ENCODE measurements around the gene VIPR2.
"Not testable (repeated sequence)": the region's sequence is repeated elsewhere in the genome, so short reads cannot be mapped to it uniquely, and the experiment has no call there.

The VIPR2 gene

GRCh38 chr7:159163703-159164301 is 19.1 kb upstream of the VIPR2 start:
- not testable (repeated sequence) for H4K8ac ChIP-seq (ENCODE audit: low read depth, low read length); H2AK5ac ChIP-seq (ENCODE audit: low read depth, low read length); H2BK5ac ChIP-seq (ENCODE audit: low read length); H3K4me2 ChIP-seq (ENCODE audit: insufficient read depth, low read length, poor library complexity, severe bottlenecking); H2BK120ac ChIP-seq (ENCODE audit: low read depth, low read length); H2AFZ ChIP-seq (ENCODE audit: low read length); H3K27ac ChIP-seq (replicated peaks; ENCODE audit: low read length); H3K9me3 ChIP-seq (replicated peaks in 1 of 2; ENCODE audit: control insufficient read depth in 2 of 2, insufficient read depth in 1 of 2, low read depth in 1 of 2, low read length in 2 of 2); H3K27me3 ChIP-seq (ENCODE audit: control insufficient read depth in 3 of 3, insufficient read depth in 3 of 3, low read depth in 1 of 3, low read length in 3 of 3); H3K9ac ChIP-seq (ENCODE audit: low read depth, low read length, poor library complexity); DNase-seq (ENCODE audit: low spot score); H3K4me1 ChIP-seq (ENCODE audit: control insufficient read depth in 2 of 2, insufficient read depth in 1 of 2, low read depth in 1 of 2, low read length in 2 of 2); H3K18ac ChIP-seq (ENCODE audit: low read length); H3K4me3 ChIP-seq (ENCODE audit: low read length in 2 of 2); H3K4ac ChIP-seq (ENCODE audit: low read length); H4K91ac ChIP-seq (ENCODE audit: low read depth, low read length, poor library complexity); H3K14ac ChIP-seq (ENCODE audit: low read length); H3K36me3 ChIP-seq (replicated peaks in 1 of 2; ENCODE audit: control insufficient read depth in 2 of 2, insufficient read depth in 2 of 2, low read length in 2 of 2); H2BK15ac ChIP-seq (ENCODE audit: low read length); H3K23ac ChIP-seq (ENCODE audit: low read depth, low read length, poor library complexity); H2BK12ac ChIP-seq (ENCODE audit: low read length); H3K79me1 ChIP-seq (ENCODE audit: low read depth, low read length)
- no CpG with 5 or more reads among the region's 11 CpGs for WGBS, 2 donors (ENCODE audit: extremely low coverage in 2 of 2, insufficient read length in 2 of 2, insufficient replicate concordance in 1 of 2)

DNA sequence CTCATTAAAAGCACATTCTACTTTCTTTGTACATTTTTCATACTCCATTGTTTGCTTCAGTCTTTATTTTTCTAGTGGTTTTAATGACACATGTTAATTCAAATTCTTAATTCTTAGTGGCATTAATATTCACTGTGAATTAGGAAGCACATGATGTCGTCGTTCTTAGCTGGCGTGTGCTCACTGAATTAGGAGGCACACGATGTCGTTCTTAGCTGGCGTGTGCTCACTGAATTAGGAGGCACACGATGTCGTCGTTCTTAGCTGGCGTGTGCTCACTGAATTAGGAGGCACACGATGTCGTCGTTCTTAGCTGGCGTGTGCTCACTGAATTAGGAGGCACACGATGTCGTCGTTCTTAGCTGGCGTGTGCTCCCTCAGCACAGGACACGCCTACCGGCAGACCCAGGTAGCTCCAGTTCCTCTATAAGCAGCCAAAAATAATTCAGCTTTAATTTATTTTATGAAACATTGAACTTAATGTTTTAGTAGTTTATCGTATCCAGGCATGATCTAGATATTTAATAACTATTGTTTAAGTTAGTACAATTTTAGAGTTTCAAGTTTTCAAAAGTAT is 17.5 kb upstream of the VIPR2 start:
- H2AFZ ChIP-seq (ENCODE audit: low read length); H3K79me1 ChIP-seq (ENCODE audit: low read depth, low read length); H3K27me3 ChIP-seq (ENCODE audit: control insufficient read depth in 3 of 3, insufficient read depth in 3 of 3, low read depth in 1 of 3, low read length in 3 of 3); H3K4me1 ChIP-seq (ENCODE audit: control insufficient read depth in 2 of 2, insufficient read depth in 1 of 2, low read depth in 1 of 2, low read length in 2 of 2); H2BK5ac ChIP-seq (ENCODE audit: low read length); H4K91ac ChIP-seq (ENCODE audit: low read depth, low read length, poor library complexity); H2BK12ac ChIP-seq (ENCODE audit: low read length); H3K27ac ChIP-seq (replicated peaks; ENCODE audit: low read length); H2BK120ac ChIP-seq (ENCODE audit: low read depth, low read length); H2AK5ac ChIP-seq (ENCODE audit: low read depth, low read length); H3K18ac ChIP-seq (ENCODE audit: low read length); H3K9me3 ChIP-seq (replicated peaks in 1 of 2; ENCODE audit: control insufficient read depth in 2 of 2, insufficient read depth in 1 of 2, low read depth in 1 of 2, low read length in 2 of 2); H3K4me2 ChIP-seq (ENCODE audit: insufficient read depth, low read length, poor library complexity, severe bottlenecking); DNase-seq (ENCODE audit: low spot score); H4K8ac ChIP-seq (ENCODE audit: low read depth, low read length); H3K14ac ChIP-seq (ENCODE audit: low read length); H2BK15ac ChIP-seq (ENCODE audit: low read length); H3K9ac ChIP-seq (ENCODE audit: low read depth, low read length, poor library complexity); H3K4me3 ChIP-seq (ENCODE audit: low read length in 2 of 2); H3K4ac ChIP-seq (ENCODE audit: low read length); H3K36me3 ChIP-seq (replicated peaks in 1 of 2; ENCODE audit: control insufficient read depth in 2 of 2, insufficient read depth in 2 of 2, low read length in 2 of 2); H3K23ac ChIP-seq (ENCODE audit: low read depth, low read length, poor library complexity): not testable (repeated sequence)
- WGBS, 2 donors (ENCODE audit: extremely low coverage in 2 of 2, insufficient read length in 2 of 2, insufficient replicate concordance in 1 of 2): no CpG with 5 or more reads among the region's 21 CpGs

DNA sequence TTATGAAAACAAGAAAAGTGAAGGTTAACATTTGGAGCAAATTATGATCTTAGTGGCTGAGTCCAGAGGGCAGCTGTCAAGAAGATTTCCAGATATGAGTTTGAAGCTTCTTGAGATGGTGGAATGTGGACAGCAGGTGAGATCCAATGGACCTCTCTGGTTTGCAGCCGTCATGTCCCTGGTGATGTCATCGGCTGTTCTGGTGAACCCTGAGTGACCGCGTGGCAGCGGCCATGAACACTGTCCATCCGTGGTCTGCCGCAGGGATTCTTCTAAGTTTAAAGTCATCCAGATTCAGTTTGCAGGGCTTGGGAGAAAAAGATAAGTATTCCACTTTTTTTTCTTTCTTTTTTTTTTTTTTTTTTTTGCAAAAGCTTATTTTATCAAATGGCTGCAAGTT is 15.8 kb upstream of the VIPR2 start:
- H3K27ac ChIP-seq (replicated peaks; ENCODE audit: low read length): no peak overlapping the region
- H4K91ac ChIP-seq (ENCODE audit: low read depth, low read length, poor library complexity): no peak overlapping the region
- peak overlapping the region; percentile 73 for H3K23ac ChIP-seq (ENCODE audit: low read depth, low read length, poor library complexity)
- H2BK5ac ChIP-seq (ENCODE audit: low read length): no peak overlapping the region
- H2BK12ac ChIP-seq (ENCODE audit: low read length): no peak overlapping the region
- WGBS, 2 donors (ENCODE audit: extremely low coverage in 2 of 2, insufficient read length in 2 of 2, insufficient replicate concordance in 1 of 2): no CpG with 5 or more reads among the region's 7 CpGs
- no peak overlapping the region for H3K4me2 ChIP-seq (ENCODE audit: insufficient read depth, low read length, poor library complexity, severe bottlenecking)
- no peak overlapping the region for H3K18ac ChIP-seq (ENCODE audit: low read length)
- no peak overlapping the region for H2BK120ac ChIP-seq (ENCODE audit: low read depth, low read length)
- no peak overlapping the region for H2BK15ac ChIP-seq (ENCODE audit: low read length)
- DNase-seq (ENCODE audit: low spot score): no peak
- no peaks in the 10 kb centered on the region for H3K36me3 ChIP-seq (replicated peaks in 1 of 2; ENCODE audit: control insufficient read depth in 2 of 2, insufficient read depth in 2 of 2, low read length in 2 of 2)
- peaks cover 1% of the 10 kb centered on the region for H3K79me1 ChIP-seq (ENCODE audit: low read depth, low read length)
- no peak overlapping the region for H3K14ac ChIP-seq (ENCODE audit: low read length)
- no peak overlapping the region for H3K4me3 ChIP-seq (ENCODE audit: low read length in 2 of 2)
- H3K27me3 ChIP-seq (ENCODE audit: control insufficient read depth in 3 of 3, insufficient read depth in 3 of 3, low read depth in 1 of 3, low read length in 3 of 3): peaks cover 0 to 3% (median 0%) of the 10 kb centered on the region in 3 experiments
- H3K9ac ChIP-seq (ENCODE audit: low read depth, low read length, poor library complexity): peak overlapping the region; percentile 50
- H3K4ac ChIP-seq (ENCODE audit: low read length): no peak overlapping the region
- H4K8ac ChIP-seq (ENCODE audit: low read depth, low read length): no peak overlapping the region
- H2AK5ac ChIP-seq (ENCODE audit: low read depth, low read length): no peak overlapping the region
- peaks cover 0 to under 1% of the 10 kb centered on the region in 2 donors for H3K4me1 ChIP-seq (ENCODE audit: control insufficient read depth in 2 of 2, insufficient read depth in 1 of 2, low read depth in 1 of 2, low read length in 2 of 2)
- H2AFZ ChIP-seq (ENCODE audit: low read length): no peak overlapping the region
- peaks cover 0 to under 1% of the 10 kb centered on the region in 2 donors for H3K9me3 ChIP-seq (replicated peaks in 1 of 2; ENCODE audit: control insufficient read depth in 2 of 2, insufficient read depth in 1 of 2, low read depth in 1 of 2, low read length in 2 of 2)

DNA sequence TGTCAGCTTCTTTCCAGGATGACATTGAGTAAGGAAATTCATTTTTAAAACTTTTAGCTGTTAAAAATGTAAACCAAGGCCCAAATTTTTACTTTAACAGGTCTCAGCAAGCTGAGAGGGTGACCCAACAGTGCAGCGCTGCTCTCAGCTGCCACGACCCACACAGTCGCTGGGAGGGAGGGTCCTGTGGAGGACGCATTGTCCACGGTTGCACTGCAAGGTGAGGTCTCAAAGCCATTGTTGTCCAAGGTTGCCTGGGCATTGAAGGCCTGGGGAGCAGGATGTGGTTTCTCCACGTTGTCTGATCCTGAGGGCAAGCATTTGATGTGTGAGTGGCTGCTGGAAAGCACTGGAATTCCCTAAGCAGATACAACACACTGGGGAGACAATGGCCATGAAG is 15.1 kb upstream of the VIPR2 start:
- H3K4me3 ChIP-seq (ENCODE audit: low read length in 2 of 2): peak overlapping the region in 1 of 2 donors; percentile 62

More for the DNA sequence above, 15.1 kb upstream of the VIPR2 start:
- H3K27ac ChIP-seq (replicated peaks; ENCODE audit: low read length): no peak overlapping the region
- peaks cover 0 to 3% (median 0%) of the 10 kb centered on the region in 3 experiments for H3K27me3 ChIP-seq (ENCODE audit: control insufficient read depth in 3 of 3, insufficient read depth in 3 of 3, low read depth in 1 of 3, low read length in 3 of 3)
- no peak overlapping the region for H3K4me2 ChIP-seq (ENCODE audit: insufficient read depth, low read length, poor library complexity, severe bottlenecking)
- no CpG with 5 or more reads among the region's 6 CpGs for WGBS, 2 donors (ENCODE audit: extremely low coverage in 2 of 2, insufficient read length in 2 of 2, insufficient replicate concordance in 1 of 2)
- H3K14ac ChIP-seq (ENCODE audit: low read length): no peak overlapping the region
- H3K9me3 ChIP-seq (replicated peaks in 1 of 2; ENCODE audit: control insufficient read depth in 2 of 2, insufficient read depth in 1 of 2, low read depth in 1 of 2, low read length in 2 of 2): no peaks in the 10 kb centered on the region
- H3K23ac ChIP-seq (ENCODE audit: low read depth, low read length, poor library complexity): peak overlapping the region; percentile 8
- no peak overlapping the region for H3K4ac ChIP-seq (ENCODE audit: low read length)
- no peak overlapping the region for H2AFZ ChIP-seq (ENCODE audit: low read length)
- H2BK15ac ChIP-seq (ENCODE audit: low read length): no peak overlapping the region
- H2BK120ac ChIP-seq (ENCODE audit: low read depth, low read length): no peak overlapping the region
- H3K9ac ChIP-seq (ENCODE audit: low read depth, low read length, poor library complexity): no peak overlapping the region
- peaks cover 1% of the 10 kb centered on the region for H3K79me1 ChIP-seq (ENCODE audit: low read depth, low read length)
- no peak overlapping the region for H4K91ac ChIP-seq (ENCODE audit: low read depth, low read length, poor library complexity)
- no peak overlapping the region for H4K8ac ChIP-seq (ENCODE audit: low read depth, low read length)
- no peaks in the 10 kb centered on the region for H3K36me3 ChIP-seq (replicated peaks in 1 of 2; ENCODE audit: control insufficient read depth in 2 of 2, insufficient read depth in 2 of 2, low read length in 2 of 2)
- peaks cover 0 to 3% of the 10 kb centered on the region in 2 donors for H3K4me1 ChIP-seq (ENCODE audit: control insufficient read depth in 2 of 2, insufficient read depth in 1 of 2, low read depth in 1 of 2, low read length in 2 of 2)
- H3K18ac ChIP-seq (ENCODE audit: low read length): no peak overlapping the region
- no peak overlapping the region for H2AK5ac ChIP-seq (ENCODE audit: low read depth, low read length)
- no peak overlapping the region for H2BK5ac ChIP-seq (ENCODE audit: low read length)
- no peak for DNase-seq (ENCODE audit: low spot score)
- H2BK12ac ChIP-seq (ENCODE audit: low read length): no peak overlapping the region
